ENCODE results near the gene AP3B1. TPM values are rescaled to one million over a fixed set of nuclear protein-coding genes. Genes with fewer than 3 reads are reported as not detected.

Gene AP3B1
- total and polyA plus RNA-seq, 2 experiments from 2014 or later = 32.1 to 46.3 TPM

DNA sequence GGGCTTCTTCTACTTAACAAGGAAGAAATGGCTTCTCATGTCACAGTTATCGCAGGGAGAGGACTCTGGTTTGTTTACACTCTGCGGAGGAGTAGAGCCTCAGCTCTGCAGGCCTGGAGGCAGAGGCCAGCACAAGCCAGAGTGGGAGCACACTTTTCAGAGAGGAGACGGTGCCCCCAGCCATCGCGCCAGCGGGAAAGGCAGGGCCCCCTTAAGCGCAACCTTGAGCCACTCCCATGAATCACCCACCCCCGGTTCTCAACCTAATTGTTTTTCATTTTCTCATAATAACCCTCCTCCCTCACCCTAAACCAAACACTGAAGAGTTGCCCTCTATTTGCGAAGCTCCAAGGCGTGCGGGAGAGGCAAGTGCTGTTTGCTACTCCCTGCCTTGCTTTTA lies 309.9 kb downstream of the AP3B1 start:
- H3K4me3 Mint-ChIP-seq = no peak overlapping the region; the same call in 2 of the 3 replicates
- Histone ChIP-seq H3K27ac (ENCODE audit: low read depth) (no peak overlapping the region), H3K4me3 (no peak overlapping the region), H3K36me3 (ENCODE audit: insufficient read depth) (no peaks in the 10 kb centered on the region), H3K4me1 (ENCODE audit: insufficient read depth) (peaks cover 27% of the 10 kb centered on the region), H3F3A (replicated peaks; ENCODE audit: low read depth) (no peaks in the 10 kb centered on the region), H2AFZ (no peak overlapping the region), H3K4me2 (peak overlapping the region; percentile 53), H3K79me2 (replicated peaks; ENCODE audit: insufficient read depth) (no peaks in the 10 kb centered on the region), H3K9me2 (ENCODE audit: insufficient read depth) (no peaks in the 10 kb centered on the region), H4K20me1 (replicated peaks; ENCODE audit: insufficient read depth) (no peaks in the 10 kb centered on the region; the same call in 1 of the 2 replicates), H3K27me3 (ENCODE audit: insufficient read depth) (peaks cover 7% of the 10 kb centered on the region; the same call in 1 of the 2 replicates)
- H3K4me1 Mint-ChIP-seq = peaks cover 43% of the 10 kb centered on the region
- no peaks in the 10 kb centered on the region for H3K9me3 Mint-ChIP-seq
- H3K36me3 Mint-ChIP-seq (ENCODE audit: low read depth) = no peaks in the 10 kb centered on the region
- ATAC-seq (peak; percentile 64), DNase-seq (ENCODE audit: low spot score) (peak; percentile 12)
- no peak for TF ChIP-seq POLR2AphosphoS5 (IDR thresholded peaks at IDR 0.05; ENCODE audit: low read depth)
- peaks cover 35% of the 10 kb centered on the region for H3K27me3 Mint-ChIP-seq (ENCODE audit: insufficient read depth, low read depth, poor library complexity)
- H3K27ac Mint-ChIP-seq = no peak overlapping the region

DNA sequence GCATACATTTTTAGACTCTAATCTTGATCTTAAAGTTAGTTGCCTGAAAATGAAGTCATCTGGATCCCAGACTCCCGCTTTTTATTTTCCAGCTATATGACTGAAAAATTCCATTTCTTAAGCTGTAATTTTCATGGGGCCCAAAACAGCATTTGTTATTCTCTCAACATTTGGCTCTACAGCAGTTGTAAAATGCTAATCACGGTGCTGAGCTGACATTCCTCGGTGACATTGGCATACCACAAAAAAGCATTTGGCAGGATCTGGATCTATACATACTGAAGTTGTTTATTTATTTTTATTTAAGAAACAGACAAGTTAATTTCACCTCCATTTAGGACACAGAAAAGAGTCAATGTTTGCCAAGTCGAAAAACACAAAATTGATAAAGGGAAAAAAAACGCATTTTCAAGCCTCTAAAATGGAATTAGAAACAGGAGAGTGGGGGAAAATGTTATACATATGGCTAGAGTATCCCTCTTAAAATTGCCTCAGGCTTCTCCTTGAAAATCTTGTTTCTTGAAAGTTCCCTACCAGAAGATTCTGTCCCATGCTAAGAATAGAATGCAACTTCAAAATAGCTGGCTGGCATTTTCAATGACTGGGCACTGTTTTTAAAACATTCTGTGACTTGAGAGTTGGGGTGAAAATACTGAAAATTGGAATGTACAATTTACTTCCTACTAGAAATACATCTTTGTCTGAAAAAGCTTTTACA lies 310.9 kb downstream of the AP3B1 start:
- H3K36me3 ChIP-seq (ENCODE audit: insufficient read depth) = no peaks in the 10 kb centered on the region
- H3K4me1 ChIP-seq (ENCODE audit: insufficient read depth) = peaks cover 27% of the 10 kb centered on the region
- ATAC-seq (no peak), DNase-seq (ENCODE audit: low spot score) (peak; percentile 24)
- no peaks in the 10 kb centered on the region for H3F3A ChIP-seq (replicated peaks; ENCODE audit: low read depth)
- Mint-ChIP-seq H3K27me3 (ENCODE audit: insufficient read depth, low read depth, poor library complexity) (peaks cover 33% of the 10 kb centered on the region), H3K4me1 (peaks cover 43% of the 10 kb centered on the region), H3K9me3 (no peaks in the 10 kb centered on the region), H3K36me3 (ENCODE audit: low read depth) (no peaks in the 10 kb centered on the region), H3K27ac (no peak overlapping the region), H3K4me3 (no peak overlapping the region)
- peak overlapping the region; percentile 53 for H3K4me2 ChIP-seq
- no peak overlapping the region for H3K27ac ChIP-seq (ENCODE audit: low read depth)
- no peak overlapping the region for H3K4me3 ChIP-seq
- no peak overlapping the region for H2AFZ ChIP-seq
- no peaks in the 10 kb centered on the region for H3K79me2 ChIP-seq (replicated peaks; ENCODE audit: insufficient read depth)
- H3K27me3 ChIP-seq (ENCODE audit: insufficient read depth) = peaks cover 15% of the 10 kb centered on the region; the same call in 1 of the 2 replicates
- H4K20me1 ChIP-seq (replicated peaks; ENCODE audit: insufficient read depth) = no peaks in the 10 kb centered on the region; the same call in 1 of the 2 replicates
- no peaks in the 10 kb centered on the region for H3K9me2 ChIP-seq (ENCODE audit: insufficient read depth)
- TF ChIP-seq EZH2 (IDR thresholded peaks at IDR 0.05; ENCODE audit: low read depth, unreplicated experiment) = no peak
- TF ChIP-seq CREB1 (CRISPR knock-in tag; IDR thresholded peaks at IDR 0.05; ENCODE audit: low read depth) = no peak
- no peak for TF ChIP-seq EZH2phosphoT487 (IDR thresholded peaks at IDR 0.05; ENCODE audit: unreplicated experiment)
- TF ChIP-seq, protein P1, sequence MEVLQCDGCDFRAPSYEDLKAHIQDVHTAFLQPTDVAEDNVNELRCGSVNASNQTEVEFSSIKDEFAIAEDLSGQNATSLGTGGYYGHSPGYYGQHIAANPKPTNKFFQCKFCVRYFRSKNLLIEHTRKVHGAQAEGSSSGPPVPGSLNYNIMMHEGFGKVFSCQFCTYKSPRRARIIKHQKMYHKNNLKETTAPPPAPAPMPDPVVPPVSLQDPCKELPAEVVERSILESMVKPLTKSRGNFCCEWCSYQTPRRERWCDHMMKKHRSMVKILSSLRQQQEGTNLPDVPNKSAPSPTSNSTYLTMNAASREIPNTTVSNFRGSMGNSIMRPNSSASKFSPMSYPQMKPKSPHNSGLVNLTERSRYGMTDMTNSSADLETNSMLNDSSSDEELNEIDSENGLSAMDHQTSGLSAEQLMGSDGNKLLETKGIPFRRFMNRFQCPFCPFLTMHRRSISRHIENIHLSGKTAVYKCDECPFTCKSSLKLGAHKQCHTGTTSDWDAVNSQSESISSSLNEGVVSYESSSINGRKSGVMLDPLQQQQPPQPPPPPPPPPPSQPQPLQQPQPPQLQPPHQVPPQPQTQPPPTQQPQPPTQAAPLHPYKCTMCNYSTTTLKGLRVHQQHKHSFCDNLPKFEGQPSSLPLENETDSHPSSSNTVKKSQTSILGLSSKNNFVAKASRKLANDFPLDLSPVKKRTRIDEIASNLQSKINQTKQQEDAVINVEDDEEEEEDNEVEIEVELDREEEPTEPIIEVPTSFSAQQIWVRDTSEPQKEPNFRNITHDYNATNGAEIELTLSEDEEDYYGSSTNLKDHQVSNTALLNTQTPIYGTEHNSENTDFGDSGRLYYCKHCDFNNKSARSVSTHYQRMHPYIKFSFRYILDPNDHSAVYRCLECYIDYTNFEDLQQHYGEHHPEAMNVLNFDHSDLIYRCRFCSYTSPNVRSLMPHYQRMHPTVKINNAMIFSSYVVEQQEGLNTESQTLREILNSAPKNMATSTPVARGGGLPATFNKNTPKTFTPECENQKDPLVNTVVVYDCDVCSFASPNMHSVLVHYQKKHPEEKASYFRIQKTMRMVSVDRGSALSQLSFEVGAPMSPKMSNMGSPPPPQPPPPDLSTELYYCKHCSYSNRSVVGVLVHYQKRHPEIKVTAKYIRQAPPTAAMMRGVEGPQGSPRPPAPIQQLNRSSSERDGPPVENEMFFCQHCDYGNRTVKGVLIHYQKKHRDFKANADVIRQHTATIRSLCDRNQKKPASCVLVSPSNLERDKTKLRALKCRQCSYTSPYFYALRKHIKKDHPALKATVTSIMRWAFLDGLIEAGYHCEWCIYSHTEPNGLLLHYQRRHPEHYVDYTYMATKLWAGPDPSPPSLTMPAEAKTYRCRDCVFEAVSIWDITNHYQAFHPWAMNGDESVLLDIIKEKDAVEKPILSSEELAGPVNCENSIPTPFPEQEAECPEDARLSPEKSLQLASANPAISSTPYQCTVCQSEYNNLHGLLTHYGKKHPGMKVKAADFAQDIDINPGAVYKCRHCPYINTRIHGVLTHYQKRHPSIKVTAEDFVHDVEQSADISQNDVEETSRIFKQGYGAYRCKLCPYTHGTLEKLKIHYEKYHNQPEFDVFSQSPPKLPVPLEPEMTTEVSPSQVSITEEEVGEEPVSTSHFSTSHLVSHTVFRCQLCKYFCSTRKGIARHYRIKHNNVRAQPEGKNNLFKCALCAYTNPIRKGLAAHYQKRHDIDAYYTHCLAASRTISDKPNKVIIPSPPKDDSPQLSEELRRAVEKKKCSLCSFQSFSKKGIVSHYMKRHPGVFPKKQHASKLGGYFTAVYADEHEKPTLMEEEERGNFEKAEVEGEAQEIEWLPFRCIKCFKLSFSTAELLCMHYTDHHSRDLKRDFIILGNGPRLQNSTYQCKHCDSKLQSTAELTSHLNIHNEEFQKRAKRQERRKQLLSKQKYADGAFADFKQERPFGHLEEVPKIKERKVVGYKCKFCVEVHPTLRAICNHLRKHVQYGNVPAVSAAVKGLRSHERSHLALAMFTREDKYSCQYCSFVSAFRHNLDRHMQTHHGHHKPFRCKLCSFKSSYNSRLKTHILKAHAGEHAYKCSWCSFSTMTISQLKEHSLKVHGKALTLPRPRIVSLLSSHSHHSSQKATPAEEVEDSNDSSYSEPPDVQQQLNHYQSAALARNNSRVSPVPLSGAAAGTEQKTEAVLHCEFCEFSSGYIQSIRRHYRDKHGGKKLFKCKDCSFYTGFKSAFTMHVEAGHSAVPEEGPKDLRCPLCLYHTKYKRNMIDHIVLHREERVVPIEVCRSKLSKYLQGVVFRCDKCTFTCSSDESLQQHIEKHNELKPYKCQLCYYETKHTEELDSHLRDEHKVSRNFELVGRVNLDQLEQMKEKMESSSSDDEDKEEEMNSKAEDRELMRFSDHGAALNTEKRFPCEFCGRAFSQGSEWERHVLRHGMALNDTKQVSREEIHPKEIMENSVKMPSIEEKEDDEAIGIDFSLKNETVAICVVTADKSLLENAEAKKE (CRISPR knock-in tag; IDR thresholded peaks at IDR 0.05) = no peak
- no peak for TF ChIP-seq ETS1 (IDR thresholded peaks at IDR 0.05)
- no peak for TF ChIP-seq REST (IDR thresholded peaks at IDR 0.05; ENCODE audit: unreplicated experiment)
- TF ChIP-seq STAT1 (IDR thresholded peaks at IDR 0.05; ENCODE audit: unreplicated experiment) = no peak
- TF ChIP-seq ZNF331 (CRISPR knock-in tag; IDR thresholded peaks at IDR 0.05; ENCODE audit: low read depth) = no peak
- no peak for TF ChIP-seq JUNB (IDR thresholded peaks at IDR 0.05; ENCODE audit: unreplicated experiment)

All from GM23338 (cell line).